ENCODE results near the gene MPO. TPM values are rescaled to one million over a fixed set of nuclear protein-coding genes. Genes with fewer than 3 reads are reported as not detected.

MPO gene
- total RNA-seq, 1 donor from 2014 or later, result not detected

- no peak for DNase-seq (ENCODE audit: low read depth in 2 of 2)
Measured at GRCh38 chr17:58320163-58320558, 39.4 kb upstream of the MPO start.

GRCh38 chr17:58319173-58320162, 38.7 kb upstream of the MPO start:
- DNase-seq (ENCODE audit: low read depth in 2 of 2), result no peak

GRCh38 chr17:58318627-58319172, 38.0 kb upstream of the MPO start:
- DNase-seq (ENCODE audit: low read depth in 2 of 2), result no peak

GRCh38 chr17:58318065-58318481, 37.3 kb upstream of the MPO start:
- no peak for DNase-seq (ENCODE audit: low read depth in 2 of 2)

- peak in 1 of 2 donors; percentile 38 for DNase-seq (ENCODE audit: low read depth in 2 of 2)
Measured at GRCh38 chr17:58317421-58318064, 36.8 kb upstream of the MPO start.

GRCh38 chr17:58316260-58316960, 35.7 kb upstream of the MPO start:
- no peak for DNase-seq (ENCODE audit: low read depth in 2 of 2)

- no peak for DNase-seq (ENCODE audit: low read depth in 2 of 2)
Measured at GRCh38 chr17:58315750-58316149, 35.0 kb upstream of the MPO start.

- no peak for DNase-seq (ENCODE audit: low read depth in 2 of 2)
Measured at GRCh38 chr17:58315281-58315711, 34.6 kb upstream of the MPO start.

- no peak for DNase-seq (ENCODE audit: low read depth in 2 of 2)
Measured at GRCh38 chr17:58314706-58315015, 33.9 kb upstream of the MPO start.

GRCh38 chr17:58313815-58314705, 33.3 kb upstream of the MPO start:
- no peak for DNase-seq (ENCODE audit: low read depth in 2 of 2)

- DNase-seq (ENCODE audit: low read depth in 2 of 2), result no peak
Measured at GRCh38 chr17:58312829-58313228, 32.1 kb upstream of the MPO start.

- DNase-seq (ENCODE audit: low read depth in 2 of 2), result no peak
Measured at GRCh38 chr17:58312021-58312630, 31.4 kb upstream of the MPO start.

GRCh38 chr17:58311429-58311894, 30.7 kb upstream of the MPO start:
- no peak for DNase-seq (ENCODE audit: low read depth in 2 of 2)

GRCh38 chr17:58310511-58311428, 30.0 kb upstream of the MPO start:
- DNase-seq (ENCODE audit: low read depth in 2 of 2), result no peak

- DNase-seq (ENCODE audit: low read depth in 2 of 2), result no peak
Measured at GRCh38 chr17:58309918-58310259, 29.2 kb upstream of the MPO start.

GRCh38 chr17:58308985-58309917, 28.5 kb upstream of the MPO start:
- DNase-seq (ENCODE audit: low read depth in 2 of 2), result no peak

GRCh38 chr17:58308173-58308984, 27.6 kb upstream of the MPO start:
- DNase-seq (ENCODE audit: low read depth in 2 of 2), result peak in 1 of 2 donors; percentile 24
